Activated CD4-positive, CD25-positive, alpha-beta regulatory T cell (primary cell): ENCODE measurements around the gene ELAVL1.

Source experiments
- DNase-seq, 4 experiments: peaks; one replicate each; lab custom pipeline; 2025; lab: John Stamatoyannopoulos, UW

Gene ELAVL1

DNA sequence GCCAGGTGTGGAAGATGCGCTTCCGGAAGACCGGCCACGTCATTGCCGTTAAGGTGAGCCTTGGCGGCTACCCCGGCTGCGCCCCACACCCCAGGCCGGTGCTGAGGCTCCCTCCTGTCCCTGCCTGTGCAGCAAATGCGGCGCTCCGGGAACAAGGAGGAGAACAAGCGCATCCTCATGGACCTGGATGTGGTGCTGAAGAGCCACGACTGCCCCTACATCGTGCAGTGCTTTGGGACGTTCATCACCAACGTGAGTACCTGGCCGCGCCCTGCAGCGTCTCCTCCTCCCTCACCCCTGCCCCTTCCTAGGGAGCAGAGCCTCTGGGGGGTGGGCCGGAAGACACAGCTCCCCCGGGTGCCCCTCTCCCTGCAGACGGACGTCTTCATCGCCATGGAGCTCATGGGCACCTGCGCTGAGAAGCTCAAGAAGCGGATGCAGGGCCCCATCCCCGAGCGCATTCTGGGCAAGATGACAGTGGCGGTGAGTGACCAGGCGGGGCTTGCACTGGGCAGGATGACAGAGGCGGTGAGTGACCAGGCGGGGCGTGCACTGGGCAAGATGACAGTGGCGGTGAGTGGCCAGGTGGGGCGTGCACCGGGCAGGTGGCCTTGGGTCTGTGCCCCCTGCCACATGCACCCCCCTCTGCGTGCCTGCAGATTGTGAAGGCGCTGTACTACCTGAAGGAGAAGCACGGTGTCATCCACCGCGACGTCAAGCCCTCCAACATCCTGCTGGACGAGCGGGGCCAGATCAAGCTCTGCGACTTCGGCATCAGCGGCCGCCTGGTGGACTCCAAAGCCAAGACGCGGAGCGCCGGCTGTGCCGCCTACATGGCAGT is 94.9 kb downstream of the ELAVL1 start:
- DNase-seq, result no peak

DNA sequence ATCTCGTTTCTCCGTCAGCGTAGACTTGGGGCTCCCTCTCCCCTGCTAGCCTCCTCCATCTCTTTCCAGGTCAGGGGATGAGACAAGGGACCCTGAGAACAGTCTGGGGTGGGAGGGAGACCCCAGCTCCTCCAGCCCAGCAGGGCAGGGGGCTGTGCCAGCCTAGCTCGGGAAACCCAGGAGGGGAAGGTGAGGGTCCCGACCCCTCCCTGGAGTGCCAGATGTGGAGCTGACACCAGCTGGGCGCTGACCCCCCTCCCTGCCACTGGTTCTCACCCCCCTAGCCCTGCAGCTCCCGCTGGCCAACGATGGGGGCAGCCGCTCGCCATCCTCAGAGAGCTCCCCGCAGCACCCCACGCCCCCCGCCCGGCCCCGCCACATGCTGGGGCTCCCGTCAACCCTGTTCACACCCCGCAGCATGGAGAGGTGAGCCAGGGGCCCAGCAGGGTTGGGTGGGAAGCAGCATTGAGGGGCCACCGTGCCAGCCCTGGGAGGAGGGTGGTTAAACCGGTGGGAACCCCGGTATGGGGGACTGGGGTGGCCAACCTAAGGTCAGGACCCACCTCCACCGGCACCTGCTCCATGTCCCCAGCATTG is 95.9 kb downstream of the ELAVL1 start:
- no peak for DNase-seq

DNA sequence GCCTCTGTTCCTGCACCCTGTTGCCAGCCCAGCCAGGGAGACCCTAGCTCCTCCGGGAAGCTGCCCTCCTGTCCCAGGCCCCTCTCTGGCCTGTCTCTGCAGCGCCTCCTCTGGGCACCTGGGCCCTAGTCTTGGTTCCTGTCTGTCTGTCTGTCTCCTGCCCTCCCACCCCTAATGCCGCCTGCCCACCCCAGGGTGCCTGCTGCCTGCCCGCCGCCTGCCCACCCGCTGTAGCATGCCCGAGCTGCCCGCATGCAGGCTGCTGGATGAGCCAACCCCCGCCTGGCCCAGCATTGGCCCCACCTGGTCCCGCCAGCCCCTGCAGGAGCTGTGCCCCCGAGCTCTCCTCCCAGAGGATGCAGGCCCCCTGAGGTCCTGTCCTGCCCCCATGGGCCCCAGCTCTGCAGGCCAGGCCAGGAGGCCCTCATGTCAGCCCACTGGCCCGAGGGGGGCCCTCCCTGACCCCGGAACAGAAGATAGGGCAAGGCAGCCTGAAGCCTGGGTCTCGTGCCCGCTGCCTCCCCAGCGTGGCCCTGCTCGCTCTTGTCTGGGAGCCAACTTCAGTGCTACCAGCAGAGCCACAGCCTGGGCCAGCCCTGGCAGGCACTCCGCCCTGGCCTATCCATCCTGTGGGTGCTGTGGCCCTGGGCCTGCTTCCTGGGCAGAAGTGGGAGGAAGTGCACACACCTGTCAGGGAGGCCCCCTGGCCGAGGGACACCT is 96.5 kb downstream of the ELAVL1 start:
- no peak for DNase-seq
